Fibroblast of skin of scalp (primary cell): ENCODE data around the gene ABCB9.
"Not testable (repeated sequence)": the region's sequence is repeated elsewhere in the genome, so short reads cannot be mapped to it uniquely, and the experiment has no call there.

Experiments
- DNase-seq: peaks from one replicate; pipeline ENCODE4 v3.0.0-alpha.2; 2013

The ABCB9 gene

GRCh38 chr12:122935318-122935717, 30.9 kb downstream of the ABCB9 start:
- DNase-seq, result no peak

GRCh38 chr12:122934722-122935121, 31.5 kb downstream of the ABCB9 start:
- DNase-seq, result no peak

GRCh38 chr12:122932207-122932606, 34.1 kb downstream of the ABCB9 start:
- no peak for DNase-seq

GRCh38 chr12:122929812-122930211, 36.5 kb downstream of the ABCB9 start:
- DNase-seq, result no peak

GRCh38 chr12:122929148-122929538, 37.1 kb downstream of the ABCB9 start:
- no peak for DNase-seq

- no peak for DNase-seq
These were observed 37.7 kb downstream of the ABCB9 start for GRCh38 chr12:122928404-122929147.

- no peak for DNase-seq
These were observed 38.4 kb downstream of the ABCB9 start for GRCh38 chr12:122927756-122928403.

GRCh38 chr12:122921917-122922316, 44.3 kb downstream of the ABCB9 start:
- no peak for DNase-seq

- no peak for DNase-seq
These were observed 45.6 kb downstream of the ABCB9 start for GRCh38 chr12:122920687-122921086.

- DNase-seq, result peak; percentile 54
These were observed 47.4 kb downstream of the ABCB9 start for GRCh38 chr12:122918827-122919226.

GRCh38 chr12:122917507-122918121, 48.6 kb downstream of the ABCB9 start:
- peak; percentile 47 for DNase-seq

GRCh38 chr12:122909442-122910288, 56.6 kb downstream of the ABCB9 start:
- no peak for DNase-seq

GRCh38 chr12:122908915-122909314, 57.3 kb downstream of the ABCB9 start:
- DNase-seq, result no peak

GRCh38 chr12:122905258-122905657, 61.0 kb downstream of the ABCB9 start:
- DNase-seq, result not testable (repeated sequence)

- no peak for DNase-seq
These were observed 62.6 kb downstream of the ABCB9 start for GRCh38 chr12:122903693-122904034.

- no peak for DNase-seq
These were observed 63.2 kb downstream of the ABCB9 start for GRCh38 chr12:122902854-122903692.

- DNase-seq, result no peak
These were observed 66.4 kb downstream of the ABCB9 start for GRCh38 chr12:122899887-122900286.

GRCh38 chr12:122896662-122897061, 69.6 kb downstream of the ABCB9 start:
- DNase-seq, result no peak

GRCh38 chr12:122895704-122896636, 70.3 kb downstream of the ABCB9 start, which contains the start of gene VPS37B:
Gene VPS37B, minus strand, starts transcription at chr12:122896124. Its CDS starts 62 bp downstream, at chr12:122896062.
- peak; percentile 91 for DNase-seq

- no peak for DNase-seq
These were observed 71.0 kb downstream of the ABCB9 start for GRCh38 chr12:122895320-122895703.
